Trophoblast cell (in vitro differentiated cells and primary cell): ENCODE results near the gene TTLL5.

ENCODE experiments used
- DNase-seq, 2 donors: peaks; one replicate each; pipeline ENCODE4 v3.0.0-alpha.2; 2016
- H2AFZ ChIP-seq: 2 replicates; pipeline ENCODE4 v1.6.1; 2013; ENCODE audit warnings: low read length, moderate library complexity, mild to moderate bottlenecking; ENCODE audit not compliant: insufficient read depth, poor library complexity
- H2AK5ac ChIP-seq: 2 replicates; pipeline ENCODE4 v1.6.1; 2013; ENCODE audit warnings: mild to moderate bottlenecking, low read length
- H2BK120ac ChIP-seq: 2 replicates; pipeline ENCODE4 v1.6.1; 2013; ENCODE audit warnings: low read length, mild to moderate bottlenecking, moderate library complexity; ENCODE audit not compliant: insufficient read depth, poor library complexity
- H2BK12ac ChIP-seq: 2 replicates; pipeline ENCODE4 v1.6.1; 2013; ENCODE audit warnings: mild to moderate bottlenecking, low read length, moderate library complexity
- H2BK5ac ChIP-seq: 2 replicates; pipeline ENCODE4 v1.6.1; 2013; ENCODE audit warnings: low read length, low read depth, moderate library complexity, mild to moderate bottlenecking; ENCODE audit not compliant: poor library complexity
- H3K14ac ChIP-seq: 2 replicates; pipeline ENCODE4 v1.6.1; 2013; ENCODE audit warnings: mild to moderate bottlenecking, low read length
- H3K18ac ChIP-seq: 2 replicates; pipeline ENCODE4 v1.6.1; 2013; ENCODE audit warnings: mild to moderate bottlenecking, low read length
- H3K23ac ChIP-seq: 2 replicates; pipeline ENCODE4 v1.6.1; 2013; ENCODE audit warnings: low read length
- H3K27ac ChIP-seq: 2 replicates; pipeline ENCODE4 v1.5.1; 2013; ENCODE audit warnings: low read depth, mild to moderate bottlenecking, inconsistent platforms, low read length, moderate library complexity
- H3K27me3 ChIP-seq: 2 replicates; pipeline ENCODE4 v1.6.1; 2013; ENCODE audit warnings: inconsistent platforms, mild to moderate bottlenecking, low read length, moderate library complexity; ENCODE audit not compliant: insufficient read depth
- H3K36me3 ChIP-seq, 2 experiments: 1 replicate in 1 of 2; 2 replicates in 1 of 2; pipeline ENCODE4 v1.6.1; 2013; ENCODE audit warnings: low read length in 2 of 2, mild to moderate bottlenecking in 2 of 2, moderate library complexity in 1 of 2; ENCODE audit not compliant: insufficient read depth in 2 of 2, control insufficient read depth in 1 of 2
- H3K4ac ChIP-seq: 2 replicates; pipeline ENCODE4 v1.6.1; 2013; ENCODE audit warnings: low read depth, mild to moderate bottlenecking, low read length, moderate library complexity
- H3K4me1 ChIP-seq, 2 experiments: 1 replicate in 1 of 2; 2 replicates in 1 of 2; pipeline ENCODE4 v1.6.1; 2013; ENCODE audit warnings: low read length in 2 of 2, mild to moderate bottlenecking in 2 of 2, moderate library complexity in 1 of 2; ENCODE audit not compliant: insufficient read depth in 2 of 2, control insufficient read depth in 1 of 2
- H3K4me2 ChIP-seq: 2 replicates; pipeline ENCODE4 v1.6.1; 2013; ENCODE audit warnings: inconsistent platforms, mild to moderate bottlenecking, low read length, moderate library complexity
- H3K4me3 ChIP-seq: 2 replicates; pipeline ENCODE4 v1.5.1; 2013; ENCODE audit warnings: mild to moderate bottlenecking, low read depth, low read length, inconsistent platforms
- H3K79me1 ChIP-seq: one replicate; pipeline ENCODE4 v1.6.1; 2013; ENCODE audit warnings: low read length
- H3K79me2 ChIP-seq: 2 replicates; pipeline ENCODE4 v1.6.1; 2013; ENCODE audit warnings: low read length, mild to moderate bottlenecking; ENCODE audit not compliant: control insufficient read depth, insufficient read depth, poor library complexity
- H3K9ac ChIP-seq: 2 replicates; pipeline ENCODE4 v1.6.1; 2013; ENCODE audit warnings: mild to moderate bottlenecking, low read length
- H3K9me3 ChIP-seq: 2 replicates; pipeline ENCODE4 v1.6.1; 2013; ENCODE audit warnings: low read depth, mild to moderate bottlenecking, control low read depth, inconsistent platforms, low read length; ENCODE audit not compliant: insufficient read depth
- H4K12ac ChIP-seq: 2 replicates; pipeline ENCODE4 v1.6.1; 2013; ENCODE audit warnings: low read depth, mild to moderate bottlenecking, low read length, moderate library complexity
- H4K8ac ChIP-seq: 2 replicates; pipeline ENCODE4 v1.6.1; 2013; ENCODE audit warnings: low read depth, mild to moderate bottlenecking, low read length, moderate library complexity
- H4K91ac ChIP-seq: one replicate; pipeline ENCODE4 v1.6.1; 2013; ENCODE audit warnings: low read depth, mild to moderate bottlenecking, low read length, moderate library complexity
- WGBS: extraction: QIAGEN DNeasy Blood & Tissue Kit; methylation state at CpG from one replicate; pipeline ENCODE4 v1.1.7; 2013; ENCODE audit warnings: missing lambda C conversion rate; ENCODE audit not compliant: insufficient read length, insufficient coverage; ENCODE audit errors: extremely low coverage; 5-methylcytosine and 5-hydroxymethylcytosine counted together

The TTLL5 gene

DNA sequence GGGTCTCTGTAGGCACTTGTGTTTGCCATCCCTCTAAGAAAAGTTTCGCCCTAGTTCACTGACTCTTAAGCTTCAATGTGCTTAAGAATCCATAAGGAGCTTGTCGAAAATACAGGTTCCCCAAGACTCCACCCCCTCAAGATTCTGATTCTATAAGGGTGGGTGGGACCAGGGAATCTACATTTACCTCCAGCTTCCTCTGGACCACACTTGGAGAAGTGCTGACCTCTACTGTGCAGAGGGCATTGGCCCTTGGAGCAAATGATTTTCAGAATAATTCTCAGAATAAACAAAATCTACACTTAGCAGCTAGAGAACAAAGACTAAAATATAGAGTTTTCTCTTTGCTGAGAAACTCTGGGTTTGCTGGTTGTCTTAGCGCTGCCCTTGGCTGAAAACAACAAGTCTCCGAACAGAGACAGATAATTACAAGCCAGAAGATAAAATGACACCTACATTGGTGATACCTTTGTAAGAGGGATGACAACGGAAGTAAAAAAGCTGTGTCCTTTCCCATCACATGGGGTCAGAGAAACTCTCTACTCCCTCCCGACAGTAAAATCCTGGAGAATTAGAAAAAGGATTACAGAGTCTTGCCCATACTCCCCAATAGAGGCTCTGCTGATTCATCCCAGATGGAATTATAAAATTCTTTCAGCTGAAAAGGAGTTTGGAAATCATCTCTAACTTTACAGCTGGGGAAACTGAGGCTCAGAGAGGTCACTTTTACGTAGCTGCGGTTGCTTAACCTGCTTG lies 316.0 kb downstream of the TTLL5 start:
- no peak for DNase-seq
- H3K4me3 ChIP-seq = no peak overlapping the region
- H4K12ac ChIP-seq = no peak overlapping the region
- no peak overlapping the region for H3K27ac ChIP-seq
- no peaks in the 10 kb centered on the region for H3K79me2 ChIP-seq
- H2AFZ ChIP-seq = no peak overlapping the region
- H3K79me1 ChIP-seq = peaks cover 6% of the 10 kb centered on the region
- no peaks in the 10 kb centered on the region for H3K27me3 ChIP-seq
- peaks cover 13 to 19% of the 10 kb centered on the region in 2 experiments for H3K4me1 ChIP-seq
- no CpG with 5 or more reads among the region's 8 CpGs for WGBS
- H3K14ac ChIP-seq = no peak overlapping the region
- H2BK120ac ChIP-seq = no peak overlapping the region
- no peak overlapping the region for H2BK5ac ChIP-seq
- H3K9me3 ChIP-seq = peaks cover 2% of the 10 kb centered on the region
- no peak overlapping the region for H4K91ac ChIP-seq
- no peak overlapping the region for H3K4me2 ChIP-seq
- no peaks in the 10 kb centered on the region for H3K36me3 ChIP-seq
- no peak overlapping the region for H3K4ac ChIP-seq
- no peak overlapping the region for H3K9ac ChIP-seq
- no peak overlapping the region for H2BK12ac ChIP-seq
- H2AK5ac ChIP-seq = no peak overlapping the region
- H3K23ac ChIP-seq = no peak overlapping the region
- H4K8ac ChIP-seq = no peak overlapping the region
- no peak overlapping the region for H3K18ac ChIP-seq

DNA sequence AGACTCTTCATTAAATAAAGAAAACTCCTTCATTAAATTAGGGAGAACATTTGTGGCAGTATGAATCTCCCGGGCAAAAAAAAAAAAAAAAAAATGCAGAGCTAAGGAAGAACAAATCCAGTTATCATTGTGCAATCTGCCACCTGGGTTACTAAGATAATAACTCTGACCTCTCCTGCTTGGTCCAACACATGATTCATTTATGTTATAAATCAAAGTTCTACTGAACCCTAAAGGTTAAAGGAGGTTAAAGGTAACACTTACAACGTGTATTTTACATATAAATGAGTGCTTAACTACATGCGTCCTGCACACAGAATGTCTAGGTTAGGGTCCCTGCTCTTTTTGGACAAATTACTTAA lies 316.5 kb downstream of the TTLL5 start:
- H3K4me3 ChIP-seq = no peak overlapping the region
- peak in 1 of 2 donors; percentile 16 for DNase-seq
- no peaks in the 10 kb centered on the region for H3K27me3 ChIP-seq
- H3K36me3 ChIP-seq = no peaks in the 10 kb centered on the region
- peaks cover 9 to 15% of the 10 kb centered on the region in 2 experiments for H3K4me1 ChIP-seq
- no peak overlapping the region for H2AFZ ChIP-seq
- no peak overlapping the region for H4K12ac ChIP-seq
- H3K9me3 ChIP-seq = peaks cover 2% of the 10 kb centered on the region
- H4K8ac ChIP-seq = no peak overlapping the region
- no peak overlapping the region for H2BK5ac ChIP-seq
- H3K23ac ChIP-seq = no peak overlapping the region
- H3K4me2 ChIP-seq = no peak overlapping the region
- H4K91ac ChIP-seq = no peak overlapping the region
- no peak overlapping the region for H2BK120ac ChIP-seq
- peaks cover 8% of the 10 kb centered on the region for H3K79me1 ChIP-seq
- H3K9ac ChIP-seq = no peak overlapping the region
- no peak overlapping the region for H3K18ac ChIP-seq
- no peak overlapping the region for H3K27ac ChIP-seq
- H3K79me2 ChIP-seq = peaks cover 1% of the 10 kb centered on the region
- H3K14ac ChIP-seq = no peak overlapping the region
- no peak overlapping the region for H3K4ac ChIP-seq
- H2AK5ac ChIP-seq = no peak overlapping the region
- no peak overlapping the region for H2BK12ac ChIP-seq
- no CpG with 5 or more reads among the region's 3 CpGs for WGBS

DNA sequence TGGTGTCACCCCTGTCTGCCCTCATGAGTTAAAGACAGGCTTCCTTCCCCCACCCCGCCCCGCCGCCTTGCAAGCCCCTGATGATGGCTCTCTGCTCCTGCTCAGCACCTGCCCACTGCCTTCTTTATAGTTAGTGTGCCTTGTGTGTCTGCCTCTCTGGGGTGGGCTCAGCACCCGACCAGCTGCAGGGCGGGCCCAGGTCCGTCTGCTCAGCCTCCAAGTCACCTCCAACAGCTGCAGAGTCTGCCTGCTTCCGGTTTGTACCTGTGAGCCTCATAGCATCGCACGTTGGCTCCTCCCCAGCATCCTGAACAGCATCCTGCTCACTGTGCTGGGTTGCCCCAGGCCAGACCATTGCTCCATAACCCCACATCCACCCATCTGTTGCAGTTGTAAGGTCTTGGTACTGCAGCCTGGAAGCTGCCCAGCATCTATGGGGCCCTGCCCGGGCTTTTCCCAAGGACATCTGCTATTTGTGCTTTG lies 317.2 kb downstream of the TTLL5 start:
- no peak overlapping the region for H3K18ac ChIP-seq
- no peak overlapping the region for H2AK5ac ChIP-seq
- DNase-seq = peak in 1 of 2 donors; percentile 9
- no peak overlapping the region for H3K14ac ChIP-seq
- no peak overlapping the region for H3K4me2 ChIP-seq
- H3K23ac ChIP-seq = no peak overlapping the region
- no peak overlapping the region for H3K27ac ChIP-seq
- no peak overlapping the region for H2BK120ac ChIP-seq
- H4K8ac ChIP-seq = no peak overlapping the region
- no CpG with 5 or more reads among the region's 10 CpGs for WGBS
- H3K4me1 ChIP-seq = peaks cover 9 to 15% of the 10 kb centered on the region in 2 experiments
- peaks cover 2% of the 10 kb centered on the region for H3K9me3 ChIP-seq
- H3K4me3 ChIP-seq = no peak overlapping the region
- no peak overlapping the region for H3K4ac ChIP-seq
- H2BK5ac ChIP-seq = no peak overlapping the region
- no peak overlapping the region for H4K91ac ChIP-seq
- H3K36me3 ChIP-seq = no peaks in the 10 kb centered on the region
- peaks cover 4% of the 10 kb centered on the region for H3K27me3 ChIP-seq
- H3K79me1 ChIP-seq = peaks cover 8% of the 10 kb centered on the region
- H3K9ac ChIP-seq = no peak overlapping the region
- no peak overlapping the region for H4K12ac ChIP-seq
- H2AFZ ChIP-seq = no peak overlapping the region
- no peak overlapping the region for H2BK12ac ChIP-seq
- H3K79me2 ChIP-seq = peaks cover 4% of the 10 kb centered on the region

DNA sequence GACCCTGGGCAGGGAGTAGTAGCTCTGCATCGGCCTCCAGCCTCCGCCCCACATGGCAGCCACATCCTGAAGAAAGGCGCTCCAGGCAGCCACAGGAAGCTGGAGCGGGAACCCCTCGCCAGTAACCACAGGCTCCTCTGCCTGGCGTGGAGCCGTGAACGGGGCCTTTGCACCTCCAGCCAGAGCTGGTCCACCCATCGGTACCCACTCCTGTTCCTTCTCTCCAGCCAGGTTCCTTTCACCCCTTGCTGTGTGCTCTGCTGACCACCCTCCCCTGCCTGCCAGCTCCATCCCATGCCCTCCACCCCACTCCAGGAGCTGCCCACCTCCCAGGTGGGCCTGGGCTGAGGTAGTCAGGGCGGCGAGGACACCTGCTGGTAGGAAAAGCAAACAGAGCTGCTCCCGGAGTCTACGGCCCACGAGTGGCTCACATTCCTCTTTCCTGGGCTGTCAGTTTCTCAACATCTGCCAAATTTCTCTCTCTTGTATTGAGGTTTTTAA lies 318.1 kb downstream of the TTLL5 start:
- no peak overlapping the region for H2BK12ac ChIP-seq
- no peak overlapping the region for H3K14ac ChIP-seq
- no peak overlapping the region for H4K91ac ChIP-seq
- H3K4me2 ChIP-seq = no peak overlapping the region
- H2BK120ac ChIP-seq = no peak overlapping the region
- peaks cover 4% of the 10 kb centered on the region for H3K79me2 ChIP-seq
- peaks cover 2% of the 10 kb centered on the region for H3K9me3 ChIP-seq
- H3K27ac ChIP-seq = no peak overlapping the region
- H3K4ac ChIP-seq = no peak overlapping the region
- H3K9ac ChIP-seq = no peak overlapping the region
- H3K4me3 ChIP-seq = no peak overlapping the region
- H4K12ac ChIP-seq = no peak overlapping the region
- H3K23ac ChIP-seq = no peak overlapping the region
- H3K36me3 ChIP-seq = no peaks in the 10 kb centered on the region
- DNase-seq = peak in 1 of 2 donors; percentile 8
- H2AFZ ChIP-seq = no peak overlapping the region
- H2BK5ac ChIP-seq = no peak overlapping the region
- H3K27me3 ChIP-seq = peaks cover 4% of the 10 kb centered on the region
- no peak overlapping the region for H3K18ac ChIP-seq
- H2AK5ac ChIP-seq = no peak overlapping the region
- WGBS = no CpG with 5 or more reads among the region's 14 CpGs
- peaks cover 8% of the 10 kb centered on the region for H3K79me1 ChIP-seq
- H3K4me1 ChIP-seq = peaks cover 9 to 15% of the 10 kb centered on the region in 2 experiments
- no peak overlapping the region for H4K8ac ChIP-seq
